Sciatic nerve (tissue), 2 donors: ENCODE data around the gene UBE2B. TPM values are rescaled to one million over a fixed set of nuclear protein-coding genes. Genes with fewer than 3 reads are reported as not detected.
"Not testable (repeated sequence)": the region's sequence is repeated elsewhere in the genome, so short reads cannot be mapped to it uniquely, and the experiment has no call there.

Experiments used
- ATAC-seq: fragments of 200-7000 bp; cut with Tn5 transposase; one replicate; pipeline ENCODE4 v1.9.1; 2020; ENCODE audit warnings: mild to moderate bottlenecking, moderate library complexity
- DNase-seq: peaks from one replicate; pipeline ENCODE4 v3.0.0-alpha.2; 2020; ENCODE audit warnings: low spot score
- intact Hi-C: fragments of 100-400 bp; cut with DNase I; formaldehyde crosslinking; loops from one replicate; pipeline ENCODE4 v1.14.2; 2022
- total RNA-seq: library from RNA; stranded (reverse); fragmentation: NEBNext Ultra II Directional; extraction: Animal tissue kit (Norgen Biotek cat#: 25700); gene quantifications from one replicate; pipeline ENCODE4 v1.2.1, GENCODE V29; 2021
- donor health status: DM: no; HTN: no; CAD: no.
- donor health status: DM: no; HTN: no; CAD: no.

The UBE2B gene
- 101 TPM for total RNA-seq

DNA sequence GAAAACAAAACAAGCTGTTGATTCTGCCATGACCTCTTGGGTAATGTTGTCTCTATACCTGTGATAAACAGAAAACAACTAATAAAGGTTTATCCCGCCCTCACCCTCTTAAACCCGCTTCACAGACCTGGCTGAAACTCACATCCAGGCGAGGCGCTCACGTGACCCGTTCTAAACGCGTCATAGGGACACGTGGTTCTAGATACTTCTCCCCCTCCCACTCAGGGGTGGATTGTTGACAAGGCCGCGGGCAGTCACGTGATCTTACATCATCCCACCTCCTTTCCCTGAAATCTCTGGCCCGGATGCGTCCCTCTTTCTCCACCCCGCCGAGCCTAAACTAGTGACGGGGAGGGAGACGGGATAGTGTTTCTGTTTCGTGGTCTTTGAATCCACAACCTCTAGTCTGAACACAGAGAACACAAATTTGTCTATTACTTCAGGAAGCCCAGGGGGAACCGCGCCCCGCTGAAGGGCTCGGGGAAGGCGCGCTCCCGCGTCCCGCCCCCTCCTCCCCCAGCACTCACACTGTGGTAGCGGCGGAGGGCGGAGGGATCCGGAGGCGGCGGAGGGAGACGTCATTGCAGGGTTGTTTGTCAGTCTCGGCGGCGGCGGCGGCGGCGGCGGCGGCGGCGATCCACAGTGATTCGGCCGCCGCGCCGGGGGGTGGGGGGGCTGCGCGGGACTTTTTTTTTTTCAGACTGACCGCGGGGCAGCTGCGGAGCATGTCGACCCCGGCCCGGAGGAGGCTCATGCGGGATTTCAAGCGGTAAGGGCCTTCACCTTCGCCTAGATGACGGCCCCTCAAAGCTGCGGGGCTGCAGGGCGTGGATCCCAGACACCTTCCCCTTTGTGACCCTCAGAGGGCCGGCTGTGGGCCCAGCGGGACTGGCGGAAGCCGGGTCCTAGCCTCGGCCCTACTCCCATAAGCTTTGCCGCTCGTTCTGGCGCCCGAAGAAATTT lies at the start of gene UBE2B:
TSS of gene UBE2B (plus strand) at position 699 of the 963 bp plus-strand sequence. CDS start at position 726, 27 bp downstream.
- ATAC-seq (peak; percentile 98), DNase-seq (peak; percentile 99)
- intact Hi-C loops = no loop called here

DNA sequence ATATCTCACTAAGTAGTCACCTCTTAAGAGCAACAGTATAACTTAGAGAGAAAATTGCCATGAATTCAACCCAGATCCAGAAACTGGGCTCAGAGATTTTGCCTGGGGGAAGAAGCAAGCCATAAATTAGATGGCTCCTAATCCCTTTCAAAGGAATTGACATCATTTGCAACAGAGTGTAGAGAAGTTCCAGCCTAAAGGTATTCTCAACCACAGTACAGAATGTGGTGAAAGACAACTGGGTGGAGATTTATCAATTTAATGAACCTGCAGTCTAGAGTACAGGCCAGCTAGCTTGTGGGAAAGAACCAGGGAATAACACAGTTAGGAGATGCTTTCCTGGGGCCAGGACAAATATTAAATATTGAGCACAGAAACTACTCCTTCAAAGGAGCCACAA lies 44.0 kb upstream of the UBE2B start:
- intact Hi-C loops = no loop called here
- ATAC-seq = no peak
- no peak for DNase-seq

DNA sequence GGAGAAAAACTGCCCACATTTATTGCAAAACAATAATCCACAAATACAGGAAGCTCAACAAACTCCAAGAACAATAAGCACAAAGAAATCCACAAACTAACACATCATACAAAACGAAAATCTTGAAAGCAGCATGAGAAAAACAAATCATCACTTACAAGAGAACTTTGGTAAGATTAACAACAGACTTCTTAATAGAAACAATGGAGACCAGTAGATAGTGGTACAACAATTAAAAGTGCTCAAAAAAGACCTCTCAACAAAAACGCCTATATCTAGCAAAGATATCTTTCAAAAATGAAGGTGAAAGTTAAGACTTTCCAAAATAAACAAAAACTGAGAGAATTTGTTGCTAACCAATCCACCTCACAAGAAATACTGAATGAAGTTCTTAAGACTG lies 42.8 kb upstream of the UBE2B start:
- no peak for ATAC-seq
- intact Hi-C loops = no loop called here
- DNase-seq = no peak

DNA sequence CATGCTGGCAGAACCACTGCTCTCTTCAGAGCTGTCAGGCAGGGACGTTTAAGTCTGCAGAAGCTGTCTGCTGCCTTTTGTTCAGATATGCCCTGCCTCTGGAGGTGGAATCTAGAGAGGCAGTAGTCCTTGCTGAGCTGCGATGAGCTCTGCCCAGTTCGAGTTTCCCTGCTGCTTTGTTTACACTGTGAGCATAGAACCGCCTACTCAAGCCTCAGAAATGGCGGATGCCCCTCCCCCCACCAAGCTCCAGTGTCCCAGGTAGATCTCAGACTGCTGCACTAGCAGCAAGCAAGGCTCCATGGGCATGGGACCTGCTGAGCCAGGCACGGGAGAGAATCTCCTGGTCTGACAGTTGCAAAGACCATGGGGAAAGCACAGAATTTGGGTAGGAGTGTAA lies 34.5 kb upstream of the UBE2B start:
- intact Hi-C loops, ATAC-seq, DNase-seq: not testable (repeated sequence)

DNA sequence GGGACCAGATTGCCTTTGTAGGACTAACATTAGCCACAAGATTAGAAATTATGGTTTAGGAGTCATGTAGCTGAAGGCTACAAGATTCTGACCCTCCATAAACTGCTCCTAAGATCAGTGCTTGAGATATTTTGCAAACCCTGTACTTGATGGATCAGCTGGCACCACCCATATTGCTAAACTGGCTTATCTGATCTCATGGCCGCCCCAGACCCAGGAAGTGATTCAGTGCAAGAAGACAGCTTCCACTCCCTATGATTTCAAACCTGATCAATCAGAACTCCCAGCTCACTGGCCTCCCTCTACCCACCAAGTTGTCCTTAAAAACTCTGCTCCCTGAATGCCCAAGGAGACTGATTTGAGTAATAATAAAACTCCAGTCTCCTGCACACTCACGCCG lies 27.9 kb upstream of the UBE2B start:
- ATAC-seq, intact Hi-C loops, DNase-seq: not testable (repeated sequence)

DNA sequence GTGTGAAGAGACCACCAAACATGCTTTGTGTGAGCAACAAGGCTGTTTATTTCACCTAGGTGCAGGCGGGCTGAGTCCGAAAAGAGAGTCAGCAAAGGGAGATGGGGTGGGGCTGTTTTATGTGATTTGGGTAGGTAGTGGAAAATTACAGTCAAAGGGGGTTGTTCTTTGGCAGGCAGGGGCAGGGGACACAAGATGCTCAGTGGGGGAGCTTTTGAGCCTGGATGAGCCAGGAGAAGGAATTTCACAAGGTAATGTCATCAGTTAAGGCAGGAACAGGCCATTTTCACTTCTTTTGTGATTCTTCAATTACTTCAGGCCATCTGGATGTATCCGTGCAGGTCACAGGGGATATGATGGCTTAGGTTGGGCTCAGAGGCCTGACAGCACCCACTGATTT lies 25.9 kb upstream of the UBE2B start:
- ATAC-seq, intact Hi-C loops, DNase-seq: not testable (repeated sequence)

DNA sequence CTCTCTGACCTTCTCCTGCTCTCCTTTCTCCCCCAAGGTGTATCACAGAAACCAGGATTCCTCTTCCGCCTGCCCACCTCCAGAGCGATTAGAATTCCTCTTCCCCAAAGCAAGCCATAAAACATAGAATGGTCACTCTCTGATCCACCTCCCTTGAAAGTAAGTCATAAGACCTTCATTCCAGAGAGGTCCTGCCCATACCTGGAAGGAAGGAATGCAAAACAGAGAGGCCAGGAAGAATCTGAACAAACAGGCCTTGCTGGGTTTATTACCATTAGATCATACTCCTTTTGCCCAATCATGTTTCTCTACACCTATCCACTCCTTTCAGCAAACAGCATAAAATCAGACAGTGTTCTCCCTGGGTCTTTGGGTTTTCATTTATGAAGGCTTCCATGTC lies 25.4 kb upstream of the UBE2B start:
- ATAC-seq (no peak), DNase-seq (no peak)

DNA sequence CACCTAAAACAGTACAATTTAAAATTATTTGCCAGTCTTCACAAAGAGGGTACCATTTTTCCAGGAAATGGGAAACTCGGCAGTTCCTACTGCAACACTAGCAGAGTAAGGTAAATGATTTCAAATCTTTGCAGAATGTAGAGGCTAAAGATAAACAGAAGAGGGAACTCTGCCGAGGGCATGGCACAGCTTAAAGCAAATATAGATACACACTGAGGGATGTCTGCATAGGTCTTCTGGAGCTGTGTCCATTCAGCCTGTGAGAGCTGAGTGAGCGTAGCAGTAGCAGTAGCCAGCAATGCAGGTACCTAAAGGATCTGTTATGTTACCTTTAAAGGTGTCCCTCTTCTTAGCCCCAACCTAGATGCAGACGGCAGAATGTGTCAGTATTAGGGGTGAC lies 21.9 kb upstream of the UBE2B start:
- intact Hi-C loops = no loop called here
- ATAC-seq (no peak), DNase-seq (no peak)

More for the DNA sequence above, 25.4 kb upstream of the UBE2B start:
- intact Hi-C loops = no loop called here

DNA sequence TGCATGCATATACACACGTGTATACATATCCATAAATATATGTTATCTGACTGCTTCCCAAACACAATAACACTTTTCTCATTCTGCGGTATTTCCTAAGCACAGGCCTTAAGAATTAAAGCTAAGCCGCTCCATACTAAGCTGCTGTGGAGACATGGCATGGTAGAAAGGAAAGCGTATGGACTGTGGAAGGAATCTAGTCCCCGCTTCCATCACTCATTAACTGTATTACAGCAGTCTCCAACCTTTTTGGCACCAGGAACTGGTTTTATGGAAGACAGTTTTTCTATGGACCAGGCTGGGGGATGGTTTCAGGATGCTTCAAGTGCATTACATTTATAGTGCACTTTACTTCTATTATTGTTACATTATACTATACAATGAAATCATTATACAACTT lies 15.7 kb upstream of the UBE2B start:
- ATAC-seq (no peak), DNase-seq (no peak)
- intact Hi-C loops = no loop called here

DNA sequence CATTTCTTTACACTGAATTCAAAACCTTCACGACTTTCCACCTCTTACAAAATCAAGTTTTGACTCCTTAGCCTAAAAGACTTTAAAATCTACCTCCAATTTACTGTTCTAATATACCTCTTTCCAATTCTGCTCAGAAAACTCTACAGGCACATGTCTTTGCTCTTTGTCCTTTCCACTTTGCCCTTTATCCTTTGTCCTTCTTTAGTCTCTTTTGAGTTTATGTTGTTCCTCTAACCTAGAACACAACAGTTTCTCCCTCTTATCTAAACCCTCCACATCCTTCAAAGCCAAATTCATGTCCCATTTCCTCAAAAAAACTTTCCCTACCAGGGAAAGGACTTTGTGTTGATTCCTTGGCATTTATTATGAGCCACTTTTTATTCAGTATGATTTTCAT lies 5.8 kb upstream of the UBE2B start:
- no peak for ATAC-seq
- DNase-seq = no peak
- intact Hi-C loops = no loop called here

DNA sequence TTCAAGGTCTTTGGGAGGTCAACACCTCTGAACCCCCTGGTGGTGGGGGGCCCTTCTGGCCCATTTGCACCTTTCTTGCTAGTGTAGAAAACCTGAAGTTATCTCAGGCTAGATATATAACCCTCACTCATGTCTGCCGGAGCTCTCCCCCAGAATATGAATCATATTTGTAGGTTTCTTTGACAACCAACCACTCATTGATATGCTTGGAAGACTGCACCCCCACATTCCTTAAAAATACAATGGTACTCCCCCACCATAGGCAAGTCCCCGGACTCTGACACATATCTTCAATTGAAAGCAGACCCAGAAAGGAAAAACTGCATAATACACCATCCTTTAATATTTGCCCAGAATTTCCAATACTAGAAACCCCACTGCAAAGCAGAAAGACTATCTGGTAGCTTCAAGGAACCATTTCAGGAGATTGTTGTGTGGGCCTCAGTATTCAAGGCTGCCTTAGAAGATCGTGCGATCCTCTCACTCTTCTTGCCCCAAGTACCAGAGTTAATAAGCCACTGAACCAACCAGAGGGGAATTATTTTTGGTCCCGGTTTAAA lies 978 bp upstream of the UBE2B start:
- DNase-seq (no peak), ATAC-seq (peak; percentile 0)
- intact Hi-C loops = no loop called here

DNA sequence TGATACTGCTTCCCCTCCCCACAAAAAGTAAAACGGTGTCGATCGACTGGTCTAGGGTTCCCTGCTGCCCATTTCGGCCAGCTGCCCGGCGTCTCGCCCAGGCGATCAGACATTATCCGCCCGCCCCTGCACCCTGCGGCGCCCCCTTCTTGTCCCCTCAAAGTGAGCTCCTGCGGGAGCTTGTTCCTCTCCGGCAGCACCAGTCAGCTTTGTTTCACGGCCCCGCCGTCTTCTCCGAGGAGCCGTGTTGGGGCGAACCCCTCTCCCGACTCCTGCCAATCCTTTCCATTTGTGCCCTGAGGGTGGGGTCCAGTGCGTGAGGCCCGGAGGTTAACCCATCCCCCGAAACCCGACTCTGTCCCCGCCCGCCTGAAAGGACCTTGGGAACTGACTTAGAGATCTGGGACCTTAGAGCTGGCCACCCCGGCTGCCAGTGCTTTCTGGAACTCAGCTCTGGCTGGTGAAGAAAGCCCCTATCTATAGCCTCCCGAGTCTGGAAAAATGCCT lies 518 bp downstream of the UBE2B start:
- DNase-seq = peak; percentile 75
- intact Hi-C loops = no loop called here
- ATAC-seq = peak; percentile 2

DNA sequence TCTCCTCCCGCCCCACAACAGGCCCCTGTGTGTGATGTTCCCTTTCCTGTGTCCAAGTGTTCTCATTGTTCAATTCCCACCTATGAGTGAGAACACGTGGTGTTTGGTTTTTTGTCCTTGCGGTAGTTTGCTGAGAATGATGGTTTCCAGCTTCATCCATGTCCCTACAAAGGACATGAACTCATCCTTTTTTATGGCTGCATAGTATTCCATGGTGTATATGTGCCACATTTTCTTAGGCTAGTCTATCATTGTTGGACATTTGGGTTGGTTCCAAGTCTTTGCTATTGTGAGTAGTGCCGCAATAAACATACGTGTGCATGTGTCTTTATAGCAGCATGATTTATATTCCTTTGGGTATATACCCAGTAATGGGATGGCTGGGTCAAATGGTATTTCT lies 2.3 kb downstream of the UBE2B start:
- ATAC-seq, intact Hi-C loops, DNase-seq: not testable (repeated sequence)

DNA sequence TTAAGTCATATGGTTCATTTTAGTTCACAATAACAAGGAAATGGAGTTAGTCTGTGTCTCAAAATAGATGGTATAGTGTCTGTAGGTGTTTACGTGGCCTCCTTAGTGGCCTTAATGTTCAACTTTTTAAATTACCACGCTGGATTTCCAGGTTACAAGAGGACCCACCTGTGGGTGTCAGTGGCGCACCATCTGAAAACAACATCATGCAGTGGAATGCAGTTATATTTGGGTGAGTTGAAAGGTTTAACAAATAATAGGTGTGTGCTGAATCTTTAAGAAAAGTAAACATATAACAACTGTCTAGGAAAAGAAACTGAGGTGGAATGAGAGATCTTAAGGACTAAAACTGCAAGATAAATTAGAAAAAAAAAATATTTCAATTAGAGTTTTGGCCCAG lies 2.9 kb downstream of the UBE2B start:
- intact Hi-C loops = no loop called here
- ATAC-seq (no peak), DNase-seq (no peak)

DNA sequence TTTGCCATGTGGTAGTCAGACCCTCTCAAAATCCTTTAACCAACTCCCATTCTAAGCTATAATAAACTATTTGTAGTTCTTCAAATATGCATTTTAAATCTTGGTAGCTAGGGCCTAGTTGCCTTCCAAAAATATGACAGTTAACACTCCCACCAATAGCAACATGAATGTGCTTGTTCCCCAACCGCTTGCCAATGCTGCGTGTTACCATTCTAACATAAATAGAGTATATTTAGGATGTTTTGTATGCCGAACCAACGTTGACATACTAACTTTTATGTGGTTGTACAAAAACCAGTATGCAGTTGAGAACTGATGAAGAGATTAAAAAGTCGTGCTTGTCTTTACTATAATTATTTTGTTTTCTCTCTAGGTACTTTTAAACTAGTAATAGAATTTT lies 9.0 kb downstream of the UBE2B start:
- DNase-seq (no peak), ATAC-seq (no peak)
- intact Hi-C loops = no loop called here

DNA sequence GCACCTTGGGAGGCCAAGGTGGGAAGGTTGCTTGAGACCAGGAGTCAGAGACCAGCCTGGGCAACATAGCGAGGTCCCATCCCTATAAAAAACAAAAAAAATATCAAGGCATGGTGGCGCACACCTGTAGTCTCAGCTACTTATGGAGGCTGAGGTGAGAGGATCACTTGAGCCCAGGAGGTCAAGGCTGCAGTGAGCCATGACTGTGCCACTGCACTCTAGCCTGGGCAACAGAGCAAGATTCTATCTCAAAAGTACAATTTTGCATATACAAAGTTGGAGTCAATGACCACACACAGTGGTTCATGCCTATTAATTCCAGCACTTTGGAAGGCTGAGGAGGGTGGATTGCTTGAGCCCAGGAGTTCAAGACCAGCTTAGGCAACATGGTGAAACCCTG lies 10.8 kb downstream of the UBE2B start:
- intact Hi-C loops, DNase-seq, ATAC-seq: not testable (repeated sequence)

DNA sequence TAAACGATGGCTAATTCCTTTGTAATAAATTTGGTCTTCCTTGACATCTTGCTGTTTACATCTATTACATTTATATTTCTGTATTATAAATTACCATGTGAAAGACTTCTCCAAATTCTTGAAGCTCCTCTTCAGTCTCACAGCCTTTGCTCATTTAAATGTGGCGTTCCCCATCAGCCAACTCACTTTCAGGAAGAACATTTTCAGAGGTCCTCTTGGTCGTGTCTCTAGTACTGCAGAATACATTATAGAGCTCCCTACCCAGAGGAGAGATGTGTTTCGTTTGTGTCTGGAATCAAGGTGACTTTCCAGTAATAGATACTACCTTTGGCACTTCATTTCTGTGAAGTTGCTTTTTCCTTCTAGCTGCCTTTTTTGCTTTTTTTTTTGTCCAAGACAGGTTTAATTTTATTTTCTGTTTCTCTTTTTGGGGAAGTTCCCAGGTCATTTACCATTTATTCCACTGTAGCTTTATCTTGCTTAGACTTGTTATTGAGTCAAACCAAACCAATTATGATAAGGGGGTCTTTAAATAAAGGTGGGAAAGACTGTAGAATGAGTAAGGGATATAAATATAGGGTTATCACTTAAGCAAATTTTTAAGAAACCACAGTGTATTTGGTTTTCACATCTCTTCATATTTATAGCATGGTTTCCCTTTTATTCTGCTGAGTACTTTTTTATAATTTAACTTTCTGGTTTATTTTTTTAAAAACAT lies 12.8 kb downstream of the UBE2B start:
- ATAC-seq (no peak), DNase-seq (no peak)
- intact Hi-C loops = no loop called here

DNA sequence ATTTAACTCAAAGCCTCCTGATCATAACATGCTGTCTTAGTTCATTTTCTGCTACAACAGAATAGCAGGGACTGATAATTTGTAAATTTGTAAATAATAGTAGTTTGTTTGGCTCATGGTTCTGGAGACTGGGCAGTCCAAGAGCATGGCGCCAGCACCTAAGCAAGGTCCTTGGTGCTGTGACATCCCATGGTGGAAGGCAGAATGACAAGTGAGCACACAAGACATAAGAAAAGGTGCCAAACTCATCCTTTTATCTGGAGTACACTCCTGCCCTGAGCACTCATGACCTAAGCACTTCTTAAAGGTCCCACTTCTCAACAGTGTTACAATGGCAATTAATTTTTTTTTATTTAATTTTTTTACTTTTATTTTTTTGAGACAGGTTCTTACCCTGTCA lies 16.1 kb downstream of the UBE2B start:
- no peak for DNase-seq
- intact Hi-C loops = no loop called here
- no peak for ATAC-seq

DNA sequence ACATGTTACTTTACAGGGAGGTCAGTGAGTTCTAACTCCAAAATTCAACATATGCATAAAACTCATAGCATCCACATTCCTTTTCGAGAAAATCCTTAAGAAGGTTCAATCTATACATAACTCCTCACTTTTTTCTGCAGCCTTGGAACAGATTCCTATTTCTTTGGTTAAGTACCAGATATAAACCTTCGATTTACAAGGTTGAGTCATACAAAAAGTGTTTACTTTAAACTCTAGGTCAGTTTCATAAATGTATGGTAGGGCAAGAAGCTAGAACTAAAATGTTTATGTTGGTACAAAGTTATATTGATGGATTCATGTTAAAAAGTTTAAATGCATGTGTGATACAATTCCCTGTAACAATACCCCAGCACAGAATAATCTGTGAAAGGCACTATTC lies 20.9 kb downstream of the UBE2B start:
- intact Hi-C loops = no loop called here
- ATAC-seq = no peak
- DNase-seq = no peak

DNA sequence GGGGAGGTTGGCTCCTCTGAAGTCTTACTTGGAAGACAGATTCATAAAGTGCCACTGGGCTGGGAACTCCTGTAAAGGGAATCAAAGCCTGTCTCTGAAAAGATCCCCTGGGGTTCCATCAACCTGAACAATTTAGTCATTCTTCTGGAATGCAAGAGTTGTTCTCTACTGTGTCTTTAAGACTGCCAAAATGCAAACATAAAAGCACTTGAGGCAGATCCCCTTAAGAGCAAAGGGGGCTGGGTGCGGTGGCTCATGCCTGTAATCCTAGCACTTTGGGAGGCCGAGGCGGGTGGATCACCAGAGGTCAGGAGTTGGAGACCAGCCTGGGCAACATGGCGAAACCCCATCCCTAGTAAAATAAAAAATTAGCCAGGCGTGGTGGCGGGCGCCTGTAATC lies 23.6 kb downstream of the UBE2B start:
- no peak for DNase-seq
- intact Hi-C loops = no loop called here
- no peak for ATAC-seq
